NCI-H1048 (cell line): Measurements from ENCODE around the gene MYBPC3.

ENCODE experiments used
- DNase-seq: peaks from one replicate; lab custom pipeline; 2025; lab: John Stamatoyannopoulos, UW

Gene MYBPC3

GRCh38 chr11:47357985-47358730 is 5.7 kb upstream of the MYBPC3 start:
- no peak for DNase-seq

DNA sequence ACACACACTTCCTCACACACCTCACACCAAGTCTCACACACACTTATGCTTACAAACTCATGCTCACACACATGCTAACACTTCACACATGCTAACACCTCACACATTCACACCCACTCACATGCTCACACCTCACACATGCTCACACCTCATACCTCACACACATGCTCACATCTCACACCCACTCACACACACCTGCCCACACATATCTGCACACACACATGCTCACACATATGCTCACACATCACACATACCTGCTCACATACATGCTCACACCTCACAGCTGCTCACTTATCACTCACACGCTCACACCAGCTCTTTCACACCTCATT is 4.5 kb upstream of the MYBPC3 start:
- no peak for DNase-seq

GRCh38 chr11:47356129-47356997 is 3.9 kb upstream of the MYBPC3 start:
- DNase-seq: no peak

DNA sequence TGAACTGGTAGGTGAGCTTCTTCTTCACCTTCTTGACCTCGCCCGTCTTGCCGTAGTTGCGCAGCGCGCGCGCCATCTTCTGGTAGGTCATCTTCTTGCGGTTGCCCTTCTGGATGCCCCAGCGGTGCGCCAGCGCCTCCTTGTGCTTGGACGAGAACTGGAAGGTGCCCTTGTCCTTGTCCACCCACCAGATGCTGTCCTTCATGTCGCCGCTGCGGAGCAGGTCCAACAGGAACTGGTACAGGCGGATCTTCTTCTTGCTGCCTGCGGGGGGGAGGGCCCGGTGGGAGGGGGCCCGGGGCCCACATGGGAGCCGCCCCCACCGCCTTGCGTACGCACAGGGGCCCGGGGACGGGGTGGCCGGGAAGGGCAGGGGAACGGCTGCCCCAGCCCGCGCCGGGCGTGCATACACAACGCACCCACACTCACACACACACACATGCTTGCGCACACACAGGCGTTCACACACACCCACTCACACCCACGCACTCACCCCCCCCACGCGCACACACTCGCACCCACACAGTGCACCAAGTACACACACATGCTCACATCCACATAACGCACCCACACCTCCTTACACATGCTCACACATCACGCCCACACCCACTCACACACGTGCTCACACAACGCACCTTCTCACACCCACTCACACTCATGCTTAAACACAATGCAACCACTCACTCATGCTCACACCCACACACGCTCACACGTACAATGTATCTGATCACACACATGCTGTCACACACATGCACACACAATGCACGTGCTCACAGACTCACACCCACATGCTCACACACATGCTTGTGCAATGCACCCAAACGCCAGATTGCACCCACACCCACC is 3.0 kb upstream of the MYBPC3 start:
- DNase-seq: peak; percentile 42

GRCh38 chr11:47354913-47355282 is 2.4 kb upstream of the MYBPC3 start:
- no peak for DNase-seq

DNA sequence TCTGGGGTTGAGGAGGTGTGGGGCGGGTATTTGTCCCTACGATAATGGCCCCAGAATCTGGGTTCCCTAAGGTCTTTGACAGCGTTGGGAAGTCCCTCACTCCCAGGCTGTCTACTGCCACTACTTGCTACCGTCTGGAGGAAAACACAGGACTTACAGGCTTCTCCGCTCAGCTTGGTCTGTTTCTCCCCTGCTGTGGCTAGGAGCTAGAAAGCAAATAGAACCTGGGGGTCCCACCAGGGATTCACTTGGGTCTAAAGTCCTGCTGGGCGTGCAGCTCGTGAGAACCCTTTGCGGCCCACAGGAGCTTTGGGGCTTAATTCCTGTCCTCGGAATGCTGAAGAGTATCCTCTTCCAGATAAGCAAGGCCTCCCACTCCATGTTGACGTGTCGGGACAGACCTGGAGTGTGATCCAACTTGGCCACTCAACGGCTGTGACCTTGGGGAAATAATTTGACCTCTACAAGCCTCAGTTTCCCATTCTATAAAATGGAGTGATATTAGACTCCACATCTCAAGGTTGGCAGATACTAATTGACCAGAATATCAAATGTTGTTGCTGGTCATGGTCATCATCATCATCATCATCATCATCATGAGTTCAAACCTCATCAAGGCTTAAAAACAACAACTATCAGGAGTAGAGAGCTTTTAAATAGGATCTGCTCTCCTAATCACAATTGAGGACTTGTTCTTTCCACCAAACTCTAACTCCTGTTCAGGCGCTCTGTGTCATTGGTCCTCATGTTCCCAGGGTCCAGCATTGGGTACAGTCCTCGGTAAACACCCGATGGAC is 1.7 kb upstream of the MYBPC3 start:
- no peak for DNase-seq

DNA sequence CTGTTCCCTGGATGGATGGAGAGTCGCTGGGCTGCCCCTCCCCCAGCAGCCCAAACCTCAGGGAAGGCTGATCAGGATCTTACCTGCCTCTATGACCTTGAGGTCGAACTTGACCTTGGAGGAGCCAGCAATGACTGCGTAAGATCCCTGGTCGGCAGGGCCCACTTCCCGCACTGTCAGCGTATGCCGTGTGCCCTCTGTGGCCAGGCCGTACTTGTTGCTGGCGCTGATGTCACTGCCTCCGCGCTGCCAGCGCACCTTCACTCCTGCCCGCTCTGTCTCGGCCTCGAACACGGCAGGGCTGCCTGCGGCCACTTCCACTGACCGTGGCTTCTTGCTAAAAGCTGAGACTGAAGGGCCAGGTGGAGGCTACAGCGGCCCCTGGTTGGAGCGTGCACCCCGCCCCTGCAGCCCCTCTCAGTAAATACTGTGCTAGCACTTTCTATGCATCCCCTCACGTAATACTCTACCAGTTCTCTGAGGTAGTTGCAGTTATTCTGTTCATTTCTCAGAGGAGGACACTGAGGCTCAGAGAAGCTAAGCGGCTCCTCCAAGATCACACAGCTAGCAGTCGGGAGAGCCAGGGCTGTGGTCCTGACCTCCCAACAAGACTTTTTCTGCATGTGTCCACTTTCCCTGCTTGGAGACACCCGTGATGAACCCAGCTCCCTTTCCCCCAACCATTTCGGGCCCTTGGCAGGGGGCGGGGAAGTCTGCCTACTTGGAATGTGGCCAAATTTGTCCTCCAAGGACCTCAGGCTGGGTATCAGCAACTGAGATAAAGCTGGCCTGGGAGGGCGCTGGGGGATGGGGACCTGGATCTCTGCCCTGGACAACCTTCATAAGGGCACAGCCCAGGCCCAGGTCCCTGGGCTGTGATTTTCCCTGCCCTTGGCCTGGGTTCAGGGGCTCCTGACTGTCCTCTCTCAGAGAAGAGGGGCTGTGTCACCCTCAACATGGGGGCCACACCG is 1.1 kb downstream of the MYBPC3 start:
- DNase-seq: no peak

- no peak for DNase-seq
These were observed 2.2 kb downstream of the MYBPC3 start for GRCh38 chr11:47350315-47350714.

GRCh38 chr11:47349521-47350095 is 2.9 kb downstream of the MYBPC3 start:
- DNase-seq: no peak

- DNase-seq: no peak
These were observed 3.6 kb downstream of the MYBPC3 start for GRCh38 chr11:47348859-47349258.

DNA sequence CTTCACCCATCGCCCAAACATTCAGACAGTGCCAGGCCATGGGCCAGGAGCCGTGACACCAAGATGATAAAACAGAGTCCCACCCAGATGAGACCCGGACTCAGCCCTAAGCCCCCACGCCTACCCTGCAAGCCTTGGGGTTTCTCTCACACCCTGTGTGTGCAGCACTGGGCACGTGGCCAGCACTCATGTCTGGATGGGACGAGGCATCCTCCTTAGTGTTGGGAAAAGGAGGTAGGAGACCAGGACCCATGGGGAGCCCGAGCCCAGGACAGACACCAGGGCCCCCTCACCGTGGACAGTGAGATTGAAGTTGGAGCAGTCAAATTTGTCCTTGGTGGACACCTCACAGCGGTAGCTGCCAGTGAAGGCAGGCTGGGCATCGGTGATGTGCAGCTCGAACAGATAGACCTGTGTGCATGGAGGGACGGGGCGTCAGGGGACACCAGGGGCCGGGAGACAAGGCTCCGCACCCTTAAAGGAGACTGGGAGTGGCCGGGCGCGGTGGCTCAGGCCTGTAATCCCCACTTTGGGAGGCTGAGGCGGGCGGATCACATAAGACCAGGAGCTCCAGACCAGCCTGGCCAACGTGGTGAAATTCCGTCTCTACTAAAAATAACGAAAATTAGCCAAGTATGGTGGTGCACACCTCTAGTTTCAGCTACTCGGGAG is 4.2 kb downstream of the MYBPC3 start:
- DNase-seq: no peak

DNA sequence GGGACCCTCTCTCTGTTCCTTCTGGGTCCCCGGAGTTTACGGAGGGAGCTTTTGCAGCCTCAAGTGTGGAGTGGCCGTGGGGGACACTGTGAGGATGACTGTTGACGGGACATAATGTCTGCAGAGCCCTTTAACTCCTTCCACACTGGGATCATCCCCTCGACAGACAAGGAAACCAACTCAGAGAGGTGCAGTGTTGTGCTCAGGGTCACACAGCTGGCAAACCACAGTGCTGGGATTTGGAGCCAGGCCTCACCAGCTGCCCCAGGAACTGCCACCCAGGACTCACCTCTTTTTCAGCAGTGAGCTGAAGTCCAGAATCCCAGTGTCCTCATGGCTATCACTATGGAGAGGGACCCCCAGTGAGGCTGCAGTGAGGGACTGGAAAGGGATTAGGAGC is 5.4 kb downstream of the MYBPC3 start:
- no peak for DNase-seq

GRCh38 chr11:47345890-47346563 is 6.5 kb downstream of the MYBPC3 start:
- no peak for DNase-seq

- DNase-seq: no peak
These were observed 9.6 kb downstream of the MYBPC3 start for GRCh38 chr11:47342854-47343253.

- no peak for DNase-seq
These were observed 10.3 kb downstream of the MYBPC3 start for GRCh38 chr11:47342036-47342803.

- no peak for DNase-seq
These were observed 11.3 kb downstream of the MYBPC3 start for GRCh38 chr11:47340980-47341775.

GRCh38 chr11:47340010-47340409 is 12.5 kb downstream of the MYBPC3 start:
- no peak for DNase-seq
